ENCODE data around the gene BID.

BID gene

DNA sequence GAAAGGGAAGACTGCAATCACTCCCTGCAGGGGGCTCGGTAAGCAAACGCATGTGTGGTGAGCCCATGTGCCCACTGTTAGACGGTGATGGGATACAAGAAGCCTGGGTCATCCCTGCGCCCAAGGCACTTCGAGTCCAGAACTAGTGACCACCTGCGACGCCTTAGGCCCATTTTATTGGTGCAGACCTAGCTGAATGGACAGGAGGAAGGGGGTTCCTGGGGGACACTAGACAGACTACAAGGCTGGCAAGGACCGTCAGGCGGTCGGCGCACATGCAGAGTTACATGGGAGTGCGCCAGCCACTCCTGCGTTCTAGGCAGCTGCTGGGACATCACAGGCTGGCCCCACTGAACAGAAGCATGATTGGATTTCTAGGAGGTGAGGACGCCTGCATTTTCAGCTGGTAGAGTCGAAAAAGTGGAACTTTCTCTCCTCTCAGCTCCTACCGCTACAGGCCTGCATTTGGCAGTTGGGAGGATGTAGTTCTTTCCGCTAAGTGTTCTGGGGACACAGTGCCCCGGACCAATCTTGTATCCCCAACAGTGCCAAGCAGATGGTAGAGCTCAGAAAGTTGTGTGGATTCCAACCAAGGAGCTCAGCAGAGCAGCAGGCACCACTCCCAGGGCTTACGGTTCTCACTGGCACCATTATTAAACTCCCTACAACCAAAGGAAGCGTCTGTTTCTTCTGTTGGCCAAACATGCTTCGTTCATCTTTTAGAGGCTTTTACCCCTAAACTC is 35.7 kb downstream of the BID start:
- no peak for DNase-seq (ENCODE audit: low read depth in 3 of 3)

- DNase-seq (ENCODE audit: low read depth in 3 of 3): peak in 1 of 3 experiments; percentile 4
Observed at GRCh38 chr22:17734187-17734586, 40.1 kb downstream of the BID start.

GRCh38 chr22:17733466-17733865 is 40.8 kb downstream of the BID start:
- DNase-seq (ENCODE audit: low read depth in 3 of 3): no peak

GRCh38 chr22:17732251-17732854 is 41.9 kb downstream of the BID start:
- DNase-seq (ENCODE audit: low read depth in 3 of 3): no peak

DNA sequence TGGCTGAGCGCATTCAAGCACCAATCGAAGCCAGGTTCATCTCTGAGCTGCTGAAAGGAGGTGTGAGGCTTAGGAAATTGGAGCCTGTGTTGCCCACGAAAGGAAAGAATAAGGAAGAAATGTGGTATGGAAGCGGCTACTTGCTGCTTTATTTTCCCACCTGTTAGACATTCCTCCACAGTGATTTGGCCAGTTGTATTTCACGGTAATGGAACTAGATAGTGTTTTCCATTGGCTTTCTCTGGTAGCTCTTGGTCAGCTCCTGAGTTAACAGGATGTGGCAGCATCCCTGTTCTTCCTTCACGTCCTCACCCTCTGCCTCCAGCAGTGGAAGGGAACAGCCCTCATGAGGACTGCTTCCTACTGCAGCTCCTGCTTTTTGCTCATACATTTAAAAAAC is 44.7 kb downstream of the BID start:
- no peak for DNase-seq (ENCODE audit: low read depth in 3 of 3)

- no peak for DNase-seq (ENCODE audit: low read depth in 3 of 3)
Observed at GRCh38 chr22:17728786-17729185, 45.5 kb downstream of the BID start.

- DNase-seq (ENCODE audit: low read depth in 3 of 3): no peak
Observed at GRCh38 chr22:17726928-17727897, 47.1 kb downstream of the BID start.

GRCh38 chr22:17726006-17726927 is 48.0 kb downstream of the BID start:
- DNase-seq (ENCODE audit: low read depth in 3 of 3): no peak

DNA sequence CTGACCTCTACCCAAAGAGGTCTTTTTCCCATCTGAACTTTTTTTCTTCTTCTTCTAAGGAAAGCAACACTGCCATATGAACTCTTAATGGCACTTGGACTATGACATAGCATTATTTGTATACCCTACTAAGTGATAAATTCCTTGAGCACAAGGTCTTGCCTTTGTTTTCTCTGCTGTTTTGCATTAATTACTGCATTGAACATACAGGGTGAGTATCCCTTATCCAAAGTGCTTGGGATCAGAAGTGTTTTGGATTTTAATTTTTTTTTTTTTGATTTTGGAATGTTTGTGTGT is 48.8 kb downstream of the BID start:
- DNase-seq (ENCODE audit: low read depth in 3 of 3): no peak

- no peak for DNase-seq (ENCODE audit: low read depth in 3 of 3)
Observed at GRCh38 chr22:17724678-17725499, 49.4 kb downstream of the BID start.

- no peak for DNase-seq (ENCODE audit: low read depth in 3 of 3)
Observed at GRCh38 chr22:17724241-17724640, 50.0 kb downstream of the BID start.

DNA sequence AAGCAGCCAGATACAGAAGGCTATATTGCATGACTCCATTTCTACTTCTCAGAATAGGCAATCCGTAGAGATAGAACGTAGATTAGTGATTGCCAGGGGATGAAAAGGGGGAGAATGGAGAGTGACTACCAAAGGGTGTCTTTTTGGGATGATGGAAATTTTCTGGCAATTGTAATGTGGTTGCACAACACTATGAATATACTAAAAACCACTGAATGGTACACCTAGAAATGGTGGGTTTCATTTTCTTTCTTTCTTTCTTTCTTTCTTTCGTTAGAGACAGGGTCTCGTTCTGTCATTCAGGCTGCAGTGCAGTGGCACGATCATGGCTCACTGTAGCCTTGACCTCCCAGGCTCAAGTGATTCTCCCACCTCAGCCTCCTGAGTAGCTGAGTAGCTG is 54.4 kb downstream of the BID start:
- DNase-seq (ENCODE audit: low read depth in 3 of 3): no peak

DNA sequence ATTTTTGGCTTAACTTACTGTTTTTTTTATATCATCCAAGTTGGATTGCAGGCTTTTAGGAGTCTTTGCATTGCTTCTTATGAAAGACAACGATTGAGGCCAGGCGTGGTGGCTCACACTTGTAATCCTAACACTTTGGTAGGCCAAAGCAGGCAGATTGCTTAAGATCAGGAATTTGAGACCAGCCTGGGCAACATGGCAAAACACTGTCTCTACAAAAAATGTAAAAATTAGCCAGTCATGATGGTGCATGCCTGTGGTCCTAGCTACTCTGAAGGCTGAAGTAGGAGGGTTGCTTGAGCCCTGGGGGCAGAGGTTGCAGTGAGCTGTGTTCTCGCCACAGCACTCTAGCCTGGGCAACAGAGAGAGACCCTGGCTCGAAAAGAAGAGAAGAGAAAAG is 56.6 kb downstream of the BID start:
- no peak for DNase-seq (ENCODE audit: low read depth in 3 of 3)

- no peak for DNase-seq (ENCODE audit: low read depth in 3 of 3)
Observed at GRCh38 chr22:17716529-17716928, 57.7 kb downstream of the BID start.

GRCh38 chr22:17712441-17712840 is 61.8 kb downstream of the BID start:
- no peak for DNase-seq (ENCODE audit: low read depth in 3 of 3)

DNA sequence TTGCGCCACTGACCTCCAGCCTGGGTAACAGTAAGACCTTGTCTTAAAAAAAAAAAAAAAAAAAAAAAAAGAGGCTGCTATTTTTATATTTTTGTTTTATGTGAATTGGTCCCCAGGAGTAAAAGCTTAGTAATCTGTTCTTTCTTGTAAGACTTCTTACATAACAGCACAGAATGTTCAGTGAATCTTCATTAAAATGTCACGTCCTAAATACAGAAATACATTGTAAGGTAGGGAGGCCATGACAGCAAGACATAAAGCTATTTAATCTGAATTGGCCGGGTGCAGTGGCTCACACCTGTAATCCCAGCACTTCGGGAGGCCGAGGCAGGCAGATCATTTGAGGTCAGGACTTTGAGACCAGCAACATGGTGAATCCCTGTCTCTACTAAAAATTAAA is 64.2 kb downstream of the BID start:
- no peak for DNase-seq (ENCODE audit: low read depth in 3 of 3)

- no peak for DNase-seq (ENCODE audit: low read depth in 3 of 3)
Observed at GRCh38 chr22:17707526-17707925, 66.7 kb downstream of the BID start.

DNA sequence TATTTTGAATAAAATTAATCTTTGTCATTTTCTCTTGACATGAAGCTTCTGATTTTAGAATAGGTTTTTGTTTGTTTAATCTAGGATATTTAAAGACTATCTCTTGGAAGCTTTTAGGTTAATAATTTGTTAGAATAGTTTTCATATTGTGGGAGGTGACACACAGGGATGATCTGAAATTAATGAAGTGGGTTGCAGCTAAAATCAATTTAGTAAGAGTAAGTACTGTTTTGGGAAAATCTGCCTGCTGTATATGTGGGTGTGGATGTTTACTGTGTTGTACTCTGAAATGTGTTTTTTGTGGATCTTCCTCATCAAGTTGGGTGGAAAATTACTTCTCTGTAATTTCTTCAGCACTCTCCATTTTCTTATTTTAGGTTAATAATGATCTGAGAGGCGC is 67.3 kb downstream of the BID start:
- DNase-seq (ENCODE audit: low read depth in 3 of 3): no peak

GRCh38 chr22:17705951-17706900 is 68.0 kb downstream of the BID start:
- peak; percentile 3 to 40 (median 11) for DNase-seq (ENCODE audit: low read depth in 3 of 3)

DNA sequence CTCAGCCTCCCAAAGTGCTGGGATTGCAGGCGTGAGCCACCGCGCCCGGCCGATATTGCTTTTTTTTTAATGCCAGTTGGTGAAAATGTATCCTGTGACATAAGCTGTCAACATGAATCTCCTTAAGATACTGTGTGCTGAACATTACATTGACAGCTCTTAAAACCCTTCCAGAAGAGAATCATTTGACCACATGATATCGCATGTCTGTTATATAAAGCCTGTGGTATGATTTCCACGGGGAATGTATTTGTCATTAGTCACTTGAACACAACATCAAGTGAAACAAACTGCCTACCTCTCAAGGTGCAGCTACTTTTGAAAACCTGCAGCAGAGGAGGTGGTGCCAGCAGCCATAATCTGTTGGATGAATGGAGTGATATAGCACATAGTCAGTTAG is 68.7 kb downstream of the BID start:
- no peak for DNase-seq (ENCODE audit: low read depth in 3 of 3)
